ENCODE measurements around the gene GFAP.
A peak's percentile ranks its signal among the peaks of the same experiment; 100 is the strongest.

Gene GFAP

GRCh38 chr17:44931376-44931775, 16.1 kb upstream of the GFAP start:
- no peak for DNase-seq (ENCODE audit: low read depth in 2 of 2)

- DNase-seq (ENCODE audit: low read depth in 2 of 2): no peak
These were observed 15.4 kb upstream of the GFAP start for GRCh38 chr17:44930667-44931066.

DNA sequence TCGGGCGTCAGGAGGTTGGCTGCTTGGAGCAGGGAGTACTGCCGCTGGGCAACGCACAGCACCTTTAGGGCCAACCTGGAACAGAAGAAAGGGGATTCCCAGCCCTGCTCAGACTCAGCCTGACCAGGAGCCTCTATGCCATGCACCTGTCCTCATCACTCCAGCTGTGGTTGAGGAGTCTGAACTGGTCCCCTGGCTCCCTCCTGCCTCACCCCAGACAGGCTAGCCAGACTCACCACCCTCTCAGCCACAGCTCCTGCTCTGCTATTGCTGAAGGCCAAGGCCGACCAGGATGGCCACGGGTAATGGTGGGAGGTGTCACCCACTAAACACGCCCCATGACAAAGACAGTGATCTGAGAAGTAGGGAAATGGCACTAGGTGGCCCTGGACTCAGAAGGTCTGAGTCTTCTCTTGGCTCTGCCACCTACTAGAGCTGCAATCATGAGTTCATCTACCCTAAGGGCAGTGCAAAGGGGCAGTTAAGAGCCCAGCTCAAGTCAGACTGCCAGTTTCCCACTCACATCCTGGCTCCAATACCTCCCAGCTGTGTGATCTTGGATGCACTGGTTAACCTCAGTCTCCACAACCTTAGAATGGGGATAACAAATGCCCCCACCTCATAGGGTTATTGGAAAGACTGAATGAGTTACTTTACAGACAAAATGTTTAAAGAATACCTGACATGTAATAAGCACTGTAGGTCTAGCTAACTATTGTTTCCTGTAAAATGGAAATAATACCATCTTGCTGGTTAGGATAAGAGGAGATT, 13.8 kb upstream of the GFAP start:
- no peak for DNase-seq (ENCODE audit: low read depth in 2 of 2)

DNA sequence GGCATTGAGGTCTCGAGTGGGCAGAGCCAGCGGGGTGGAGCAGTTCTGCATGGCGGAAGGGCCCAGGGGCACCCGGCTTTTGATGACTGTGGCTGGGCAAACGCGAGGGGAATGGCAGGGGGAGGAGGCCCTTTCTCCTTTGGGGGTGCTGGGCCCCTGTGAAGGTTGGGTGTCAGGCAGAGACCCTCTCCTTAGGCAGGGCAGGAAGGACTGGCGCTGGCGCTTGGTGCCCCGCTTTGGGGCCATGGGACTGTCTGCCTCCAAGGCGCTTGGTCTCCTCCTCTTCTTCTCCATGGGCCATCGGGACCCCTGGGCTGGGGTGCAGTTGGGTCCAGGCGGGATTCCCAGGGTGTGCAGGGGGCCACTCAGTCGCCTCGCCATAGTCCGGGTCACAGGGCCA, 12.8 kb upstream of the GFAP start:
- DNase-seq (ENCODE audit: low read depth in 2 of 2): no peak

- no peak for DNase-seq (ENCODE audit: low read depth in 2 of 2)
These were observed 12.4 kb upstream of the GFAP start for GRCh38 chr17:44927696-44928095.

GRCh38 chr17:44926821-44927525, 11.7 kb upstream of the GFAP start:
- DNase-seq (ENCODE audit: low read depth in 2 of 2): no peak

- no peak for DNase-seq (ENCODE audit: low read depth in 2 of 2)
These were observed 10.7 kb upstream of the GFAP start for GRCh38 chr17:44925731-44926697.

DNA sequence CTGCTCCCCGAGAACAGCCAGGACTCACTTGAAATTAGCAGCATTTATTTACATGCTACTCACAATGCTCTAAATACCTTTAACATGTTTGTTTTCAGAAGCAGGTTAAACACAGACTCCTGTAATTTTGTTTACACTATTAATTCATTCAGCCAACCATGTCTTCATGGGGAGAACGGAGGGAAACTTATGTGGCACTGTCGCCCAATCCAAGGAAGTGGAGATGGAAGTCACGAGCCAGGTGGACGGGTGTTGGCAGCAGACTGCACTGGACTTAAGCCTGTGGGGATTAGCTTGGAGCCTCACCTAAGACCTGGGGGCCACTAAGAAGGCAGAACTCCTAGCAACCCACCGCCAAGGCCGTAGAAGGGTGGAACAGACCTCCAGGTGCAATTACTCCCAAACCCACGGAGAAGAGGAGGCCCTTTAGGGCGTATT, 8.8 kb upstream of the GFAP start:
- no peak for DNase-seq (ENCODE audit: low read depth in 2 of 2)

GRCh38 chr17:44922746-44923470, 7.6 kb upstream of the GFAP start:
- DNase-seq (ENCODE audit: low read depth in 2 of 2): no peak

DNA sequence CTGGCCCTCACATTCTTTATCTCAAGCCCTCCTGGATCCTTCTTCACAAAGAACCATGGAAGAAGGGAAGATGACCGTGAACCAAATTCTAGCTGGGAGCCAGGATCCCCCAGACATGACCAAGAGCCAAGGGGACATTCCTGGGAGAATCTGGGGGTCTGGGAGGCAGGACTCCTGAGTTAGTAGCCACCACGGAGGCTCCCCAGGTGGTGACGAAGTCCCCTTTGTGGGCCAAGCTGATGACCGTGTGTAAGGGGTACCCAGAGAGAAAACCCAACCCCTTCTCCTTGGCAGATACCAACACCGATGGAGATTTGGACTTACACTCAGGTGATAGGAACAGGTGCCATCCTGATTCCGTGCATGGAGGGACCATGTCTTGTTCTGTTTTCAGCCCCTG, 6.8 kb upstream of the GFAP start:
- DNase-seq (ENCODE audit: low read depth in 2 of 2): no peak

DNA sequence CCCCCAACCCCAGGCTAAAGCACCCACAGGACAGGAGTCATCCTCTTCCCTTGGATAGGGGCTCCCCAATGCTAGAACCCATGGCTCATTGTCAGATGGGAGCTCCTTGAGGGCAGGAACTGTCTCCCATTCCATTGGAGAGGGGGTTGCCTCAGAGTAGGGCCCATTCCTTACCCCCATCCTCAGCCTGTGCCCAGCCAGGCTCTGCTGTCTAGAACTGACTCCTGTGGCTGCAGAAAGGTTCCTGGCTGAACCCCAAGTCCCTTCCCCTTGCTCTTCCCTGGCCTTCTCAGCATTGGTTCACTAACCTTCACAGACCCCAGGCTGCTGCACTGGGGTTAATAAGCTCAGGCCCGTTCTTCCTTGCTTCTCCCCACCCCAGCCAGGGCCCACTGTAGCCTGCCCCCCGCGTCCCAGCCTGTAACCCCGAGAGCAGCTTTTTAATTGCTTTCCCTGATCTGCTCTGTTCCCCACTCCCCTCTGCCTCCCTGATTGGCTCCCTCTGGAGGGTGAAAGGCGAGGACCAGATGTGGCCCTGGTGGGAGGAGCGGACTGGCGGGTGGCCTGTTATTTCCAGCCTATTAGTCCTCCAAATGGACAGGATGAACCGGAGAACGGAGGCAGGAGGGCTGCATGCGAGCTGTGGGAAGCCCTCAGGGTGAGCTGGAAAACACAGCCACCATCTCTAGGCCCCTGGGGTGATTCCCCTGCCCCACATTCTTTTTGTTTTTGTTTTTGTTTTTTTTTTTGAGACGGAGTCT, 6.0 kb upstream of the GFAP start:
- DNase-seq (ENCODE audit: low read depth in 2 of 2): no peak

DNA sequence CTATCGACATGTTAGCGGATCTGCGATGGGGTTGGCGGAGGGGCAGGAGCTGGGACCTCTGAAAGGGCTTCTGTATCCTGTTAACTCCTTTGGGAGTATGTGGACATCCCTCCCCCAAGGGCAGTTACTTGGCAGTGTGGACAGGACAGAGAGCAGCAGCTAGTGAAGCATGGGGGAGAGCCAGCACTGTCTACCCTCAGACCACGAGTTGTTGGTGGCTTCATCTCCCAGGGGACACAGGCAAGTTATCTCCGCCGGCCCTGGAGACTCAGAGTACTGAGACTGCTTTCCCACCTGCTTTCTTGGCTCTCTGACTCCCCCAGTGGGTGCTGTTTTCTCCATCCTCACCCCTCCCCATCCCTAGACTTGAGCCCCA, 5.3 kb upstream of the GFAP start:
- DNase-seq (ENCODE audit: low read depth in 2 of 2): no peak

- peak; percentile 39 to 40 for DNase-seq (ENCODE audit: low read depth in 2 of 2)
These were observed 4.7 kb upstream of the GFAP start for GRCh38 chr17:44919885-44920564.

GRCh38 chr17:44919411-44919810, 4.1 kb upstream of the GFAP start:
- no peak for DNase-seq (ENCODE audit: low read depth in 2 of 2)

DNA sequence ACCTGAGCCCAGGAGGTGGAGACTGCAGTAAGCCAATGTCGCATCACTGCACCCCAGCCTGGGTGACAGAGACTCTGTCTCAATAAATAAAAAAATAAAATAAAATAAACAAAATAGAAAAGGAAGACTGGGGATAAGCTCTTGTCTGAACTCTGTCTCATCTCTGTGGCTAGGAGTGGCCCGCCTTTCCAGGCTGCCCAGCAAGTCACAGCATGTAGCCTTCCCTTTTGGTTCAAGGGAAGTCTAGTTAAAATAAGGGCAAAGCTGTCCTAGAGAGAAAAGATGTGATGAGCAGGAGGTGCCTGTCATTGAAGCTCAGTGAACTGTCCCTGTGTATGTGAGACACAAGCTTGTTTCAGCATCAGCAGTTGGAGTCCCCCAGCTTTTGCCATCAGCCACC, 2.7 kb upstream of the GFAP start:
- DNase-seq (ENCODE audit: low read depth in 2 of 2): no peak

GRCh38 chr17:44917456-44917855, 2.2 kb upstream of the GFAP start:
- no peak for DNase-seq (ENCODE audit: low read depth in 2 of 2)

DNA sequence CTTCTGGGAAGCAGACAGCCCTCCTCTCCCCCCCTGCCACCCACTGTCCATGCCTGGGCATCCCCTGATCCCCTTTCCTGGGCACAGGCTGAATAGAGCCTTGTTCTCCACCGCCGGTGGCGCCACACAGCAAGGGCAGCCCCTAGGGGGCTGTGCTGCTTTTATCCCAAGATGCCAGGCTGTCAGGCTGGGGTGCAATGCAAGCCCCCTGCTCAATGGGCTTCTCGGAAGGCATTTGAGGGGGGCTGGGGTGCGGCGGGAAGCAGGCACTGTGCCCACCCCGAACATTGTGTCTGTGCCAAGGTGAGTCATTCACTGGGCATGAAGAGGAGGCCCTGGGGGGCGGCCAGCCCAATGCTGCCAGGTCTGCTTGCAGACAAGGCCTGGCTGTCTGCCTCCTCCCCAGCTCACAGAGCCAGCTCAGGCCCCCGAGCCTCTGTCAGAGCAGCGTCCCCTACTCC, 1.5 kb upstream of the GFAP start:
- no peak for DNase-seq (ENCODE audit: low read depth in 2 of 2)

- DNase-seq (ENCODE audit: low read depth in 2 of 2): no peak
These were observed 821 bp upstream of the GFAP start for GRCh38 chr17:44915862-44916780.

GRCh38 chr17:44914698-44915271, 515 bp downstream of the GFAP start:
- DNase-seq (ENCODE audit: low read depth in 2 of 2): no peak
